ENCODE data around the gene ARFGEF3. TPM values are rescaled to one million over a fixed set of nuclear protein-coding genes. Genes with fewer than 3 reads are reported as not detected.

ARFGEF3 gene
- total RNA-seq, 1 donor from 2014 or later, result 1.2 TPM

DNA sequence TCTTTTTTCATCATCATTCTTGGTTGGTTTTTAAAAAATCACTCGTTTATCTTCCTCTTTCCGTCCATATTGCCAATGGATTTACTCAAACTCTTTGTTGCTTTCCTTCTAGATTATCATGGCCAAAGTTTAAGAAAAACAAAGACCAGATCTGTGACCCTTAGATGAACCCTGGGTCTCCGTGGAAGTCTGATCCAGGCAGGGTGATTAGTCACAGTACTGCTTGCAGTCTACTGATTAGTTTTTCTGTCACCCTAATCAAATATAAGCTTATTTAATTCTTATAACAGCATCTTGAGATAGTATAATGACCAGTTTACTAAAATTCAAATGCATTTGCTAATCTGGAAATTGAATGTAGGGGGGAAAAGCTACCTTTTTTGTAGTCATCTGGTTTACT is 210.0 kb downstream of the ARFGEF3 start:
- ATAC-seq, result no peak

DNA sequence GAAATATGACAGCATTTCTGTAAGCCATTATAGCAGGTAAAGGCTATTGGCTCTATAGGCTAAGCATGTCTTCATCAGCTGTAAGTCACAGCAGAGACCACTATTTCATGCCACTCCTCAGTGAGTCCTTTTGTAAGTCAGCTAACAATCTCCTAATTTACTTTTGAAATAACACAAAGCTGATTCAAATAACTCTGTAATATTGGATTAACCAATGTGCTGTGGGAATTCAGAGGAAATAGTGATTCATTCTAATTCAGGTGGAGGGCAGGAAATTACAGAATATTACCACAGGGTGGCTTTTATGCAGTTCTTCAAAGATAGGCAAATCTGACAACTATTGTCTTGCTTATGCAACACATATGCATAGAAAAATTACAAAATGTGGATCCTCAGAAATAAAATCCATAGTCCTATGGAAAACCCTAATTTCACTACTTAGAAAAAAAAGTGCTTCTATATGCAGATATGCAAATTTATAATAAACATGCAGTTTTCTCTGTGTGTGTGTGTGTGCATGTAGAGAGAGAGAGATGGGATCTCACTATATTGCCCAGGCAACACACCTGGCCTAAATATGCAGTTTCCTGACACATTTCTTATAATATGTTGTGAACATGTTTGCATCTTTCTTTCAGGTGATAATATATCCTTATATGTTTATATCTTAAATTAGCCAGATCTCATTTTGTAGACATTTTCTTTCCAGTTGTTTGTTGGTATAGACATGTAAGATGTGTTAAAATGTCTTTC is 211.1 kb downstream of the ARFGEF3 start:
- ATAC-seq, result no peak

- ATAC-seq, result no peak
Measured at GRCh38 chr6:138374230-138374629, 212.5 kb downstream of the ARFGEF3 start.

DNA sequence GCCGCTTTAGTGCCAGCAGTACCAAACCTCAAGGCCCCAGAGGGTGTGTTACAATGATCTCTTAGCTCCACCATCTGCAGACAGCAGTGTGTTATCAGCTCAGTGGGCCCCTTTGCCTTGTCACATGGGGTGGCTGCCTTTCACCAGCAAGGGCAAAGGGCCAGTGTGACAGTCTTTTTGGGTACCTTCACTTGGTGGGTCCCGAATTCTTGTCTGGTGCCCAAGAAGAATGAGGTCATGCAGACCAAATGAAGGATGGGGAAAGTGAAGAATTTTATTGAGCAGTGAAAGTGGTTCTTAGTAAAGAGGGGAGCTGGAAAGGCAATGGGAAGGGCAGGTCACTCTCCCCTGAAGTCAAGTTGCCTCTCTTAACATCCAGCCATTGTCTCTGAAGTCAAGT is 213.1 kb downstream of the ARFGEF3 start:
- ATAC-seq, result no peak

DNA sequence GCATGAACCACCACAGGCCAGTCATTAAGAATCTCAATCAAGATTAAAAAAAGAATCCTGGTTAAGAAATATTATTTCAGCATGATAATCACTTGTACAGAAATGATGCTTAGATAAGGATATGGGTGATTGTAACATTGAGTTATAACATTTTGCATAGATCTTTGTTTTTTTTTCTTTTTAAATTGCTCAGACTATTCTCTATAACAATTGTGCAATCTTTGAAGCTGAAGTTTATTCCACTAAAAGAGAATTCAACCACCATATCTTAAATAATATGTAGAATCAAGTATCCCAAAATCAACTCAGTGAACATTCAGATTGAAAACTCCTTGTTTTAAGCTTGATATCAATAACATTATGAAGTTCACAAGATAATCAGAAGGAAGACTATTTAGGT is 215.3 kb downstream of the ARFGEF3 start:
- no peak for ATAC-seq

DNA sequence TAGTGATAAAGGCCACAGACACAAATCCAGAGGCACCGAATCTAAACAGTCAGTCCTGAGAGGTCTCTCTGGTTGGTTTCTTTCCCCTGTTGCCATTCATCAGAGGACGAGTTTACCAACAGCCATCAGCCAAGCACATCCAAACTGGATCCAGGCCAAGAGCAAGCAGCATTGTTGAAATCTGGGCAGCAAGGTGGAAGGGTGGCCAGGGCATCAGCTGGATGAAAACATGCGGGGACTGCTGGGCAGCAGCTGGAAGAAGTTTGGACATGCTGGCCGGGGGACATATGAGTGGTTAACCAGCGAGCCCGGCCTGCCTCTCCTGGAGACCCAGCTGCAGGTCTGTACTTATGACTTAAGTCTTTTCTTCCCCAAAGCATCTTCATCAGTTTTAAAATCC is 216.1 kb downstream of the ARFGEF3 start, which contains the start of gene SMIM28:
SMIM28 (plus strand) TSS at position 62 of the 400 bp plus-strand sequence; CDS start at position 230, 168 bp downstream.
- ATAC-seq, result no peak

- ATAC-seq, result no peak
Measured at GRCh38 chr6:138378463-138378862, 216.7 kb downstream of the ARFGEF3 start.

- ATAC-seq, result no peak
Measured at GRCh38 chr6:138382498-138383265, 220.9 kb downstream of the ARFGEF3 start.

- no peak for ATAC-seq
Measured at GRCh38 chr6:138383776-138384175, 222.0 kb downstream of the ARFGEF3 start.

- no peak for ATAC-seq
Measured at GRCh38 chr6:138386897-138387296, 225.2 kb downstream of the ARFGEF3 start.

GRCh38 chr6:138387577-138388368 is 226.0 kb downstream of the ARFGEF3 start:
- no peak for ATAC-seq

DNA sequence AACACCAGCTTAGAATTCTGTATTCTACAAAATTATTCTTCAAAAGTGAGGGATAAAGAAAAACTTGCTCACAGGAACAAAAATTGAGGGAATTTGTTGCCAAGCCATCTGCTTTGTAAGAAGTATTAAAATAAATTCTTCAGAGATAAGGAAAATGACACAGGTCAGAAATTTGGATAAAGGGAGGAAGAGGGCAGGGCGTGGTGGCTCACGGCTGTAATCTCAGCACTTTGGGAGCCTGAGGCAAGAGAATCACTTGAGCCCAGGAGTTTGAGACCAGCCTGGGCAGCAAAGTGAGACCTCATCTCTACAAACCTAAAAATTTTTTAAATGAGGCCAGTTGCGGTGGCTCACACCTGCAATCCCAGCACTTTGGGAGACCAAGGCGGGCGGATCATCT is 227.8 kb downstream of the ARFGEF3 start:
- ATAC-seq, result no peak

Other genes starting within 250 kb of the ARFGEF3 start
- 675 TPM for gene PERP, start 54.5 kb upstream of the ARFGEF3 start, total RNA-seq
- gene PBOV1, start 56.6 kb downstream of the ARFGEF3 start, total RNA-seq, result not detected
- not detected for gene SMIM28, start 216.0 kb downstream of the ARFGEF3 start, total RNA-seq
- gene HEBP2, start 242.3 kb downstream of the ARFGEF3 start, total RNA-seq, result 162 TPM

All from esophagus mucosa (tissue), 1 donor.